HUDEP-2 (cell line): ENCODE measurements around the gene CDH5.

Experiments
- DNase-seq, 76 experiments: peaks; one replicate each; lab custom pipeline; 2025; ENCODE audit not compliant: unreplicated experiment in 76 of 76; lab: John Stamatoyannopoulos, UW

CDH5 gene

DNA sequence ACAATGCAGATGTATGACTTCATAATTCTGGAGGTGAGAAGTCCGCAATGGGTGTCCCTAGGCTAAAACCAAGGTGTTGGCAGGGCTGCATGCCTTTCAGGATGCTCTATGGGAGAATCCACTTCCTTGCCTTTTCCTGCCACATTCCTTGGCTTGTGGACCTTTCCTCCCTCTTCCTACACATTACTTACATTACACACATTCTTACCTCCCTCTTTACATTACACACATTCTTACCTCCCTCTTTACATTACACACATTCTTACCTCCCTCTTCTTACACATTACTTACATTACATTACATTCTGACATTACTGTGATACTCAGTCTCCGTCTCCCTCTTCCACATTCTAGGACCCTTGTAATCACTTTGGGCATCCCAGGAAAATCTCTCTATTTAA is 14.2 kb upstream of the CDH5 start:
- no peak for DNase-seq

DNA sequence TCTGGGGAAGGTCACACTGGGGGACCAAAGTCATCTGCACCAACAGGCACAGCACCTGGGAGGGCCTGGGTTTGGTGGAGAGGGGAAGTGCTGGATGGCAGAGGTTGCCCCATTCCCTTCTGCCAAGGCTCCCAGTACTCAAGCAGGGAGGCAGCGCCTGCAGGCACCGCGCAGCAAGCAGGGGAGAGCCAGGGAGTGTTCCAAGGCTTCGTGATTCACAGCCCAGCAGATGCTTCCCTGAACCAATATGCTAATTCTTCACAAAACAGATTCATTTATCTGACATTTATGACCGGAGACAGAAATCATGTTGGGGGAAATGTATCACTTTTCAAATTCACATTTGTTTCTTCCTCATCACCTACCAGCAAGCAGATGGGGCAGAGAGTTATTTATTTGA is 13.4 kb upstream of the CDH5 start:
- no peak for DNase-seq

DNA sequence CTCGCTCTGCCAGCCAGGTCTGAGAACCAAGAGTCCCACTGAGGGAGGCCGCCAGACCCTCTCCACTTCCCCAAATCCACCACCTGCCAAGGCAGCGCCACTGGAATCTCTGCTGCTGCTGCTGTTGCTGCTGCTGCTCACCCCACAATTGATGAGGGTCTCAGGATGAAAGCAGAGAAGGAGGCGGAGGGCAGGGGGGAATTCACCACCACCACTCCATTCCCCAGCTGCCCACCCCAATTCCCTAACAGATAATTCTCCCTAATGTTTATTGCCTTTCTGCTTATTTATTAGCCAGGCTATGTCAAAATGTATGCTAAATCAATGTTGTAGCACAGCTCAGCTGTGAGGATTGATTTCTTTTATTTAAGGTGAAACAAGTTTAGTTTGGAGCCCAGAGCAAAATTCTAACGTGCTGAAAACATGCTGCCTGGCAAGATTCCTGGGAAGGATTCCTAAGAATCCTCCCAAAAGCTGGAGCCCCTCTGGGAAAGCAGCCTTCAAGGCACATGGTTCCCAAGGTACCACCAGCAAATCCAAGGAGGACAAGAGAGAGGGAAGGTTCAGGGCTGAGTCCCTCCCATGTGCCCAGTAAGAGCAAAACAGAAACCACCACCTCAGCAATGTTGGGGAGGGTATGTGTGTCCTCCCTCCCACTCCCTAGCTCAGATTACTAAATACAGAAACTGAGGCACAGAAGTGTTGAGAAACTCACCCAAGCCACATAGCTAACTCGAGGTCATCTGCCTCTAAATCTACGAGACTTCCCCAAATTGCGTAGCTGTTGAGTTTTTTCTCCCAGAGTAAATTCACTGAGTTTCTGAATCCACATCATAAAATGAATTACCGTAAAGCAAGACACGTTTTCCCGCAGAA is 12.2 kb upstream of the CDH5 start:
- no peak for DNase-seq

DNA sequence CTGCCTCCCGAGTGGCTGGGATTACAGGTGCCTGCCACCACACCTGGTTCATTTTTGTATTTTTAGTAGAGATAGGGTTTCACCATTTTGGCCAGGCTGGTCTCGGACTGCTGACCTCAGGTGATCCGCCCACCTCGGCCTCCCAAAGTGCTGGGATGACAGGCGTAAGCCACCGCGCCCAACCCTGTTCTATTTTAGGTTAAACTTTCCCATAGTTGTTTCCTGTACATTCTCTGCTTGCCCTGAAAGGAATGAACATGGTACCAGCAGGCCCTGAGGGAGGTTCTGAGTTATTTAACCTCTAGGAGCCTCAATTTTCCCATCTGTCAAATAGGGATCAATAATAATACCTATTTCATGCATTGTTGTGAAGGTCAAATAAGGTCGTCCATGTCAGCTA is 11.0 kb upstream of the CDH5 start:
- no peak for DNase-seq

DNA sequence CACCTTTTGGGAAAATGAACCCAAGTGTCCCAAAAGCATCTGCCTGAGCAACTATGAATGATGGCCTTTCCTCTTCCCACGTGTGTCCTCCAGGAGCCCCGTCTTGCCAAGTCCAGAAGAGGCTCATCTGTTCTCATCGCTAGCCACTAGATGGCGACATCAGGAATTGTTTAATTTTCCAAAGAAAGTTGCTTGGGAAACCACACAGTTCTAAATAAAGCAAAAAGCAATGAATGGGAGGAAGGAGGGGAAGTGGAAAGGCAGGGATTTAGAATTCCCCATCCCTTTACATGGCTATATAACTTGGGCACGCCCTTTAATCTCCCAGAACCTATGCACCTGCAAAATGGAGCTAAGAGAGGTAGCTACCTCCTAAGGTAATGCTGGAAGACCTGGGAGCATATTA is 9.0 kb upstream of the CDH5 start:
- peak in 22 of 76 experiments; percentile 0 to 38 (median 12) for DNase-seq

DNA sequence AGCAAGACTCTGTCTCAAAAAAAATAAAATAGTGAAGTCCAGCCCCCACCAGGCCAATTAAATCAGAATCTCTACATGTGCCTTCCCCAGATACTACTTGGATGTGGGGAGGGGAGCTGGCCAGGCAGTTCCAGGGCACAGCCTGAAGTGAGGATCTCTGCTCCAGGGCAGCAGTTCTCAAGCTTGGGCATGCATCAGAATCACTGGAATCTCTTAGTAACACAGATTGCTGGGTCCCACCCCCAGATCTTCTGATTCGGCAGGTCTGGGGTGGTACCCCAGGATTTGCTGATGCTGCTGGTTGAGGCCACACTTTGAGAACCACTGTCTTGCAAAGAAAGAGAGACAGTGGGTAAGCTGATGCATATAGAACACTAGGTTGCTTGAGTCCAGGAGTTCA is 8.3 kb upstream of the CDH5 start:
- DNase-seq, result no peak

DNA sequence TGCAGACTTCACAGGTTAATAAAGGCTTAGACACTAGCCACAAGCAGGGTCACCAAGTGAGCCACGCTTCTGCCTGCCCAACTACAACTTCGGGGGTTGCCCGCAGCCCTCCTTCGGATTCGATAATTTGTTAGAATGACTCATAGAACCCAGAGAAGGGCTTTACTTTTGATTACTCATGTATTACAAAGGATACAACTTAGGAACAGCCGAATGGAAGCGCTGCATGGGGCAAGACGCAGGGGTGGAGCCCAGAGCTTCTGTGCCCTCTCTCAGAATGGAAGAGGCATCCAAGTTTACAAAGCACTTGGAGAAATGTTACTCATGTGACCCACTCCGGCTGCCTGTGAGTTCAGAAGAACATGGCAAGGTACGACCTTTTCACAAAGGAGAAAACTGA is 7.5 kb upstream of the CDH5 start:
- DNase-seq, result no peak

DNA sequence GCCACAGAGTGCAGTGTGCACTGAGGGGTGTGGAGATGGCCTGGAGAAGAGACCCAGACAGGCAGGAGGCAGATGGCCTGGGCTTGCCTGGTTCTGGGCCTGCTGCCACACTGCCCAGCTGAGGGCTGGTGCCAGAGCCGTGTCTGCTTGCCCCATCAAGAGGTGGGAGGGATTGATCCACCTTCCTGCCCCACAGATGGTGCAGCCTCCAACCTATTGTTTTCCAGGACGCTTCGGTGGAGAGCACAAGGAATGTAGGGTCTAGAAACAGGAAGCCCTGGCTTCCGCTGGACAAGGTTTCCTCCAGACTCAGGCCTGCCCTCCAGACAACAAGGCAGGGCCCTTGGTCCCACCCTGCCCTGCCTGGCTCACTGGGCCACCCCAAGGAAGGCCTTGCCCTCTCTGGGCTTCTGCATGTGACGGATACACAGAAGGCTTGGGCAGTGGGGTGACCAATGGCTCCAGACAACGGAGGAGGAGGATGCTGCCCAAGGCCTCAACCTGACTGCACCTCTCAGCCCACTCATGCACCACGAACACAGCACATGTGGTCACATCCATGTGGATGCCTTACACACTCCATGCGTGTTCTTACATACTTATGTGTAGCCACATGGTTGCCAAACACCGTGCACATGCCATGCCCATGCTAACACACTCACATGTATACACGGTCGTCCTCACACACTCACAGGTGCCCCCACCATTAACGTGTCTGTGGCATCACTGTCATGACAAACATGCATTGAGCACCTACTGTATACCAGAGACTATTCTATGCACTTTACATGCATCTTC is 6.5 kb upstream of the CDH5 start:
- no peak for DNase-seq

DNA sequence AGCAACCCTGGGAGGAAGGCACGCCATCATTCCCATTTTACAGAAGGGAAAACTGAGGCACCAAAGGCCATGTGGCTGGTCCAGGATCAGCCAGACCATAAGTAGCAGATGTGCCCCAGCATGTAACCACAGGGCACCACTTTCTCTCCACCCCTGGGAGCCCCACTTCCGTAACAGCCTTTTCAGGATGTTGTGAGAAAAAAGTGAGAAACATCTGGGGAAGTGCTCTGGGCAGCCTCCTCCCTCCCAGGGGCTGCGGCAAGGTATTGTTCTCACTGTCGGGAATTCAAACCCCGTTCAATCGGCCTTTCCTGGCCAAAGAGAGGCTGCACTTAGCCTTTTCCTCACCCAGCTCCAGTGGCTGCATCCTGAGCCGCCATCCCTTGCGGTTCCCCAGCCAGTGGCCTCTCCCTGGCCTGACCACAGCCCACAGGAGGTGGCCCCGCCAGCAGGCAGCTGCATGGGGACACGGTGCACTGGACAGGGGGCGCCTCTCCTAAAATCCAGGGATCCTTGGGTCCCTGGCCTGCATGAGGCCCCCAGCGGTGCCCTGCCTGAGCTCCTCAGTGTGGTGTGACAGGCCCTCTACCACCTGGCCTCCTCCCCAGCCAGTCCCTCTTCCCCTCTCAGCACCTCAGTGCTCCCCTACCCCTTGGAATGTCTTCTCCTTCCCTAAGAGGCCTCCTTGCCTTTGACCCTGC is 5.7 kb upstream of the CDH5 start:
- DNase-seq, result no peak

DNA sequence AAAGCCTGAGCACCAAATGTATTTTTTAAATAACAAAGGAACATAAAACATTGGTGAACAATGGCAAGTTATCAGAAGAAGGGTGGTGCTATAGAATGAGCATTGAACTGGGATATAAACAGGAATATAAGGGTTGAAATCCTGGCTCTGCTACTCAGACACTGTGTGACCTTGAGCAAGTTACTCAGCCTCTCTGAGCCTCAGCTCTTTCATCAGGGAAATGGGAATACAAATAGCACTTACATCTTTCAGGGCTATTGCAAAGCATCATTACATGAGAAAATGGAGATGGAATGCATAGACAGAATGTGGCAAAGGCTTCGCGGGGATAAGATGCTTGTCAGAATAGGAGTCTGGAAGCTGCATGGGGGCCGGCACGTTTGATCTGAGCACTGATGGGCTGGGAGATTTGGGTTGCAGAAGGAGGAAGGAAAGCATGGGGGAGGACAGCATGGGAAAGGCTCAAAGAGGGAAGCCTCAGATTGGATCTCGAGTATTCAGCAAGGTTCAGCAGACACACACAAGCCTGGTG is 4.8 kb upstream of the CDH5 start:
- DNase-seq, result no peak

DNA sequence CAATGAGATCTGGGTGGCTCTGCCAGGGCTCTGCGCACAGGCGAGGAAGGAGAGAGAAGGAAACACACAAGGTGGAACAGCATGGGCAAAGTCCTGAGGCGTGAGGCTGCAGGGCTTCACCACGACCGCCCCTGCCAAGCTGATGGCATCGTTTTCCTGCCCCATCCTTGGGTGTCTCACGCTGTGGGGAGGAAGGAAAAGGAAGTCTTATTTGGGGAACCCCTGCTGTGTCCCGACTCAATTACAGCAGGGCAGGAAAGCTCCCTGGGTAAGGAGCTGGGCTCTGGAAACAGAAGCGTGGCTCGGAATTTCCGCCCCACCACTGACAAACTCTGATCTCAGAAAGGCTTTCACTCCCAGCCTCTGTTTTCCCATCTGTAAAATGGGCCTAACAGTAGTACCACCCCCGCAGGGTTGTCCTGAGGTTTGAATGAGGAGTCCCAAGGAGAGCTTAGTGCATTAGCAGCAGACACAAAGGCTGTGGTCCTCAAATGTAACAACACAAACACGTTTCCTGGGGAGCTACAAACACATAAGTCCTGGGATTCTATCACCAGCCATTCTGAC is 3.2 kb upstream of the CDH5 start:
- DNase-seq, result no peak

DNA sequence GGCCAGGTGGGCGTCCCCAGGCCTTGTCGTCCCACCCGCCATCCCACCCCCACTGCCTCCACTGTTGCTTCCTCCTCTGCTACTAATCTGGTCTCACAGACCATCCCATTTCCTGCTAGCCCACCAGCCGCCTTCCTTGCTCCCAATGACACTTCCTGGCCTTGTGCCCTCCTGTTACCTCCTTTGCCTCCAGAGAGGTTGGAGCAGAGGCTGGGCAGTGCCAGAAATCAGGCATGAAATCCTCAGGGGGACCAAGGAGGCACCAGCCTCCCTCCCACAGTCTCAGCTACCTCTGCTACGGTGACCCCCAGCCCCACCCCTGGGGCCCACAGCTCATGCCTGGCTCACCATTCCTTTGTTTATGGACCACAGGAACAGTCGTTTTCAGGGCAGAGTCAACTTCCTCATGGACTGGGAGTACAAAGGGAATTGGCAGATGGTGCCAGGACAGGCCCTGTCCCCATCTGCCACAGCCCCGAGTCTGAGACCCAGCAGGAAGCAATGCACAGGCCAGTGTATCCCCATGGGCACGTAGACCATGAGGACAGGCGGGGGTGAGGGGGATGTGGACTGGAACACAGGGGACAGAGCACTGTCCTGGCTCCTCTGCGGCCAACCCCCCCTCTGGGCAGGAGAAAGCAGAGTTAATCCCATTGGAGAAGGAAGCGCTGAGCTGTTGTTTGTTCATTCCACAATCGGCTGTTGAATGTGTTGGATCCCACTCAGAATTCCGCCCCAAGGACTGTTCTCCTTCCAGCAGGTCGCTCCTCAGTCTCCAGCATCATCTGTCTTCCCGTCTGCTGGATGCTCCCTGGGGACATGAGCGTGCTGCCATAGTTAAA is 2.2 kb upstream of the CDH5 start:
- no peak for DNase-seq

DNA sequence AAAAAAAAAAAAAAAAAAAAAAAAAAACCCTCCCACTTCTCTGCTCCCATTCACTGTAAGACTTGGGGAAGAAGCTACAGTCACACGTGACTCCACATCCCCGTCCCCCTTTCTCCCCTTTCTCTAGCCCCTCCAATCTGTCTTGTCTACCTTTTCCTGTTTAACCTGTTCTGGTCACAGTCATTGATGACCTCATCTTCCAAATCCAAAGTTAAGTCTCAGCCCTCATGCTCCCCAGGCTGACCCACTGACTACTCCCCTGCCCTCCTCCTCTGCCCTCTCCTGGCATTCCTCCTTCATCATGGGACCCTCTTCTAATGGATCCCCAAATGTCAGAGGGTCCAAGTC is 1.6 kb upstream of the CDH5 start:
- DNase-seq, result no peak

DNA sequence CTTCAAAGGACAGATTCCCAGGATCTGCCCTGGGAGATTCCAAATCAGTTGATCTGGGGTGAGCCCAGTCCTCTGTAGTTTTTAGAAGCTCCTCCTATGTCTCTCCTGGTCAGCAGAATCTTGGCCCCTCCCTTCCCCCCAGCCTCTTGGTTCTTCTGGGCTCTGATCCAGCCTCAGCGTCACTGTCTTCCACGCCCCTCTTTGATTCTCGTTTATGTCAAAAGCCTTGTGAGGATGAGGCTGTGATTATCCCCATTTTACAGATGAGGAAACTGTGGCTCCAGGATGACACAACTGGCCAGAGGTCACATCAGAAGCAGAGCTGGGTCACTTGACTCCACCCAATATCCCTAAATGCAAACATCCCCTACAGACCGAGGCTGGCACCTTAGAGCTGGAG is 840 bp upstream of the CDH5 start:
- peak in 10 of 76 experiments; percentile 2 to 22 (median 6) for DNase-seq

DNA sequence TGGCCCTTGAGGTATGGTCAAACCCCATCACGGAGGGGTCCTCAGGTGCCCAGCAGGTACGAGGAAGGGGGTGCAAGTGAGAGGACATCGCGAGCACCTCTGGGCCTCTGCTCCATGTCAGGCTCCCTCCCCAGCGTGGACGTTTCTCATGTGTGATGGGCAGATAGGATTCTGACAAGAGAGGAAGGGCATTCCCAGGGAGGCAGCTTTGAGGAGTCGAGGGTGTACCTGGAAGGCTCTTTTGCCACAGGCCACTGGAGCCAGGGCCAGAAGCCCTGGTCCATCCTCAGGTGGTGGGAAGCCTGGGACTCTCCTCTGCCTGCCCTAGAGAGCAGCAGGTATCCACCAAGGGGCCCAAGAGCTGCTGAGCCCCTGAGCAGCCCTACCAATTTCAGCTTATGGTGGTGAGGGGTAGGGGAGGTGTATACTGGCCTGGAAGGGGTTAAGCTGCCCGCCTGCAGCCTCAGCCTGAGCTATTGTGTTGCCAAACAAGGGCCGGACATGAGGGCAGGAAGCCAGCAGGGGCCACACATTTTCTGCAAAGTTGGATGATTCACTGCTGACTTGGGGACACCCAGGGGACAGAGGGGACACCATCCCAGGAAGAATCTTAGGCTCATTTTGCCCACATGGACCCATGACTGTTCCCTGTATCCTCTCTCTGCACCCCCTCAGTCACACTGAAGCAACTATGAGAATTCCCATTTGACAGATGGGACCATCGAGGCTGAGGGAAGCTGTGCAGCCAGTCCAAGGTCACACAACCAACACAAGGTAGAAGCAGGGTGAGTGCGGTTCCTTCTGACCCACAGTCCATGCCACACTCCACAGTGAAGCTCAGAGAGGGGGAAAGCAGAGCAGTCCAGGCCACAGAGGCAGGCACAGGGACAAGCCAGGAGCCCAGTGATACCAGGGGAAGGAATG is 1.7 kb downstream of the CDH5 start:
- no peak for DNase-seq

DNA sequence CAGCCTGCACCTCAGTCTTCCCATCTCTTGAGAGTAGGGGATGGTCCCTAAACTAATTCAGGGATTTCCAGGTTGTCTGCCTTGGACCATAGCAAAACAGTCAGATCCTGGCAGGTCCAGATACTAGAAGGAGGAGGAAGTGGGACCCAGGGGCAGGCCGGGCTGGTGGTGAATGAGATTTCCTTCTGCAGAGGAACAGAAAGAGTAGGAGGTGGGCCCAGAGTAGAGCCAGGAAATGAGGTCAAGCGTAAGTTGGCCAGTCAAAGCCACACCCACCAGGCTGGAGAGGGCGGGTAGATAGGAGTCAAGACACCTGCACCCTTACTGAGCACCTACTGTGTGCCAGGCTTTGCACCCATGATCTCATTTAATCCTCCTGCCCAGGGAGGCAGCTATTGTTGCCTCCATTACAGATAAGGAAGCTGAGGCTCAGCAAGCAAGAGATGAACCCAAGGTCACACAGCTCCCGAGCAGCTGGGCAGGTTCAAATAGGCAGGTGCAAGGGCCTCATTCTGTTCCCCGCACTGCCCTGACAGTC is 2.6 kb downstream of the CDH5 start:
- no peak for DNase-seq

DNA sequence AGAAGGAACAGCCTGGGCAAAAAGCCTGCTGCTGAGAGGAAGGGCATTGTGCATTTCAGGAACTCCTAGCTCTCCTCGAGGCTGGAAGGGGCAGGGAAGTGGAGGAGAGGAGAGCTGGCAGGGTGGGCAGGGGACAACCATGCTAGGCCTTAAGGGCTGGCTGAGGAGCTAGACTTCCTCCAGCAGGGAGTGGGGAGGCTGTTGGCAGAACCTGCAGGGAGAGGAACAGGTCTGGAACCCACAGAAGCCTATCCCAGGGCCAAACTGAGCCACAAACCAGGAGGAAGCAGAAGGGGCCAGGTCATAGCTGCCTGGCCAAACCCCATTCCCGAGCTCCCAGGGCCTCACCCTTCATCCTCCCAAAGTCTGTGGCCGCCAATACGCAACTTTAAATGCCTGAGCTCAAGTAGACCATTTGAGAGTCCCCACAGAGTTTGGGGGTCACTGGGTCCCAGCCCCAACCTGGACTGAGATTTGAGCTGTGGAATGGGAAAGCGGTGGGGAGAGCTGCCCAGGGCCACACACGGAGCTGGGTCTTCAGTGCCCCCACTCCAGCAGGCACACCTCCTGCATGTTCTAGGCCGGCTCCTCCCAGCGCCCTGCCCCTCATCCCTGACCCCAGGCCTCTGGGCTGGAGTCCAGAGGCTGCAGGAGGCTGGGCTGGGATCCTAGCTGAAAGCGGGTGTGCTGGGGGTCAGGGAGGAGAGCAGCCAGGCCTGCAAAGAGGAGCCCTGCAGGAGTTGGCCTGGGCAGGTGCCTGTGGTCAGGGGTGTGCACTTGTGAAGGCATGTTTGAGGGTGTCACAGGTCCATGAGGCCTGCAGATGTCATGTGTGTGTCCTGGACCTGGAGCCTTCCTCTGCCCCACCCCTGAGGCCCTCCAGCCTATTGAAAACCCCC is 4.5 kb downstream of the CDH5 start:
- no peak for DNase-seq
